Right forelimb (tissue), 1 donor: ENCODE measurements around the gene ADGRL1.

Source experiments
- DNase-seq: peaks from one replicate; pipeline ENCODE4 v3.0.0-alpha.2; 2018

The ADGRL1 gene

GRCh38 chr19:14110650-14111049, 95.3 kb downstream of the ADGRL1 start:
- DNase-seq, result no peak

GRCh38 chr19:14107581-14108461, 98.1 kb downstream of the ADGRL1 start:
- no peak for DNase-seq

GRCh38 chr19:14106840-14107239, 99.1 kb downstream of the ADGRL1 start:
- DNase-seq, result no peak

GRCh38 chr19:14105680-14106079, 100.3 kb downstream of the ADGRL1 start:
- no peak for DNase-seq

- no peak for DNase-seq
Observed at GRCh38 chr19:14103310-14103709, 102.7 kb downstream of the ADGRL1 start.

- no peak for DNase-seq
Observed at GRCh38 chr19:14102756-14103155, 103.2 kb downstream of the ADGRL1 start.

GRCh38 chr19:14102102-14102696, 103.8 kb downstream of the ADGRL1 start:
- no peak for DNase-seq

- no peak for DNase-seq
Observed at GRCh38 chr19:14101003-14101545, 104.9 kb downstream of the ADGRL1 start.
